HCT116 (cell line): ENCODE results near the gene NOL3. TPM values are rescaled to one million over a fixed set of nuclear protein-coding genes. Genes with fewer than 3 reads are reported as not detected.

Experiments used
- ATAC-seq: fragments of 200-7000 bp; cut with Tn5 transposase; 2 replicates; pipeline ENCODE4 v1.9.1; 2020; ENCODE audit warnings: mild to moderate bottlenecking, moderate library complexity
- BruUV-seq: library from RNA; stranded (reverse); fragments of 400-500 nt; replicated peaks from 2 replicates; lab custom pipeline; 2021; lab: Mats Ljungman, UMichigan
- CTCF ChIA-PET: fragments of 300-600 bp; sonication (Branson Sonifier 250); formaldehyde crosslinking; loops from one replicate; lab custom pipeline; 2021; ENCODE audit warnings: antibody characterized with exemption; lab: Charles Lee
- POLR2A ChIA-PET: fragments of 300-600, 350-600 bp; sonication (Branson Sonifier 250); formaldehyde crosslinking; loops from one replicate; lab custom pipeline; 2021; ENCODE audit warnings: antibody characterized with exemption; lab: Charles Lee
- RAD21 ChIA-PET, 2 experiments: fragments of 300-600 bp; sonication (Branson Sonifier 250); formaldehyde crosslinking; loops; one replicate each; lab custom pipeline; 2023; ENCODE audit warnings: low total read pairs in 2 of 2; ENCODE audit not compliant: uncharacterized antibody in 2 of 2, unreplicated experiment in 2 of 2, low non-redundant PET in 1 of 2; lab: Charles Lee
- DNase-seq: peaks from one replicate; pipeline ENCODE4 v3.0.0-alpha.2; 2010; ENCODE audit warnings: low read depth, low spot score
- H2AFZ ChIP-seq: fragments of 200-600 bp; shearing (Covaris generic), sonication (generic); 2 replicates; pipeline ENCODE4 v1.6.1; 2017; ENCODE audit warnings: low read depth, mixed run types, mixed read lengths, antibody characterized with exemption, low read length; ENCODE audit not compliant: poor library complexity, severe bottlenecking
- H3K27ac ChIP-seq: 2 replicates; pipeline ENCODE4 v1.5.1; 2012; ENCODE audit warnings: low read depth, low read length
- H3K27me3 ChIP-seq: fragments of 200-600 bp; sonication (generic); 2 replicates; pipeline ENCODE4 v1.6.1; 2016; ENCODE audit warnings: mixed run types, low read length, mixed read lengths; ENCODE audit not compliant: insufficient read depth
- H3K36me3 ChIP-seq, 2 experiments: fragments of 200-500 bp in 1 of 2; fragments of 200-600 bp in 1 of 2; sonication (Bioruptor generic) in 1 of 2; sonication (generic) in 1 of 2; 2 replicates each; pipeline versions ENCODE4 v1.5.1 to v1.6.1; 2014 to 2016; ENCODE audit warnings: low read length in 2 of 2, inconsistent platforms in 1 of 2, mixed read lengths in 1 of 2, mixed run types in 1 of 2; ENCODE audit not compliant: insufficient read depth in 2 of 2, control insufficient read depth in 1 of 2
- H3K4me1 ChIP-seq, 2 experiments: fragments of 200-600 bp in 1 of 2; sonication (generic) in 1 of 2; 2 replicates each; pipeline versions ENCODE4 v1.5.1 to v1.6.1; 2012 to 2017; ENCODE audit warnings: low read length in 2 of 2, inconsistent platforms in 1 of 2, mild to moderate bottlenecking in 1 of 2, mixed read lengths in 1 of 2, mixed run types in 1 of 2, moderate library complexity in 1 of 2; ENCODE audit not compliant: insufficient read depth in 2 of 2, control insufficient read depth in 1 of 2
- H3K4me2 ChIP-seq: fragments of 200-600 bp; sonication (generic); 2 replicates; pipeline ENCODE4 v1.6.1; 2017; ENCODE audit warnings: mixed run types, low read length, mixed read lengths
- H3K4me3 ChIP-seq, 2 experiments: fragments of 200-600 bp in 1 of 2; sonication (generic) in 1 of 2; replicated peaks in 1 of 2; 2 replicates each; pipeline ENCODE4 v1.5.1; 2011 to 2016; ENCODE audit warnings: low read length in 2 of 2, control low read depth in 1 of 2, low read depth in 1 of 2, mild to moderate bottlenecking in 1 of 2, mixed read lengths in 1 of 2, mixed run types in 1 of 2
- H3K79me2 ChIP-seq: fragments of 200-600 bp; sonication (generic); 2 replicates; pipeline ENCODE4 v1.6.1; 2017; ENCODE audit warnings: mild to moderate bottlenecking, mixed run types, low read length, moderate library complexity, mixed read lengths; ENCODE audit not compliant: insufficient read depth
- H3K9ac ChIP-seq: fragments of 200-600 bp; sonication (generic); 2 replicates; pipeline ENCODE4 v1.6.1; 2016; ENCODE audit warnings: low read length, mixed read lengths
- H3K9me2 ChIP-seq: fragments of 200-600 bp; sonication (generic), shearing (Covaris generic); 2 replicates; pipeline ENCODE4 v1.6.1; 2017; ENCODE audit warnings: mixed run types, mild to moderate bottlenecking, moderate library complexity; ENCODE audit not compliant: insufficient read depth
- H3K9me3 ChIP-seq, 2 experiments: fragments of 200-500 bp in 1 of 2; fragments of 200-600 bp in 1 of 2; sonication (Bioruptor generic) in 1 of 2; sonication (generic) in 1 of 2; 2 replicates each; pipeline ENCODE4 v1.6.1; 2014 to 2017; ENCODE audit warnings: low read length in 2 of 2, mixed read lengths in 2 of 2, inconsistent platforms in 1 of 2, low read depth in 1 of 2, mild to moderate bottlenecking in 1 of 2, mixed run types in 1 of 2, moderate library complexity in 1 of 2; ENCODE audit not compliant: control insufficient read depth in 1 of 2, insufficient read depth in 1 of 2
- H4K20me1 ChIP-seq: fragments of 200-600 bp; sonication (generic), shearing (Covaris generic); 2 replicates; pipeline ENCODE4 v1.6.1; 2017; ENCODE audit warnings: mixed run types, mild to moderate bottlenecking, moderate library complexity; ENCODE audit not compliant: insufficient read depth
- CEBPB ChIP-seq: IDR thresholded peaks from 2 replicates; pipeline ENCODE4 v1.6.1; 2012; ENCODE audit warnings: low read depth
- EGR1 ChIP-seq: IDR thresholded peaks from 2 replicates; pipeline ENCODE4 v1.6.1; 2012; ENCODE audit warnings: low read depth
- ELF1 ChIP-seq: IDR thresholded peaks from 2 replicates; pipeline ENCODE4 v1.6.1; 2012; ENCODE audit warnings: low read depth, borderline replicate concordance
- EZH2 ChIP-seq: fragments of 200-600 bp; sonication (generic); IDR thresholded peaks from 2 replicates; pipeline ENCODE4 v1.6.1; 2017; ENCODE audit warnings: antibody characterized with exemption, mixed run types
- FOSL1 ChIP-seq: IDR thresholded peaks from 2 replicates; pipeline ENCODE4 v1.6.1; 2012; ENCODE audit warnings: low read depth
- JUND ChIP-seq: IDR thresholded peaks from 2 replicates; pipeline ENCODE4 v1.6.1; 2012
- POLR2AphosphoS5 ChIP-seq: IDR thresholded peaks from 2 replicates; pipeline ENCODE4 v1.6.1; 2011; ENCODE audit warnings: mild to moderate bottlenecking, low read depth, low read length, moderate library complexity
- SIN3A ChIP-seq: IDR thresholded peaks from 2 replicates; pipeline ENCODE4 v1.6.1; 2012; ENCODE audit warnings: low read depth
- SRF ChIP-seq: IDR thresholded peaks from 2 replicates; pipeline ENCODE4 v1.6.1; 2012; ENCODE audit warnings: low read depth
- TCF7L2 ChIP-seq: IDR thresholded peaks from 2 replicates; pipeline ENCODE4 v1.7.0; 2011; ENCODE audit warnings: borderline replicate concordance, inconsistent platforms; ENCODE audit not compliant: insufficient read depth, insufficient read length; ENCODE audit errors: extremely low read depth
- YY1 ChIP-seq: IDR thresholded peaks from 2 replicates; pipeline ENCODE4 v1.6.1; 2011; ENCODE audit warnings: low read length, low read depth, moderate library complexity, mild to moderate bottlenecking; ENCODE audit not compliant: insufficient replicate concordance; ENCODE audit errors: extremely low read depth
- ZFX ChIP-seq: fragments of 450-650 bp; IDR thresholded peaks from 2 replicates; pipeline ENCODE4 v1.6.1; 2017
- ZNF274 ChIP-seq: fragments of 200-500 bp; sonication (Bioruptor generic); IDR thresholded peaks from 2 replicates; pipeline ENCODE4 v1.6.1; 2014; ENCODE audit warnings: mild to moderate bottlenecking, low read depth, low read length, inconsistent platforms
- intact Hi-C: fragments of 100-400 bp; cut with micrococcal nuclease; formaldehyde crosslinking; loops from 2 replicates; pipeline ENCODE4 v1.10.0; 2022
- total RNA-seq: library from RNA; stranded (reverse); gene quantifications from one replicate; pipeline ENCODE4 v1.2.1, GENCODE V29; 2021; ENCODE audit not compliant: unreplicated experiment
- TF ChIP-seq, protein P1 (sequence below): IDR thresholded peaks from 2 replicates; pipeline ENCODE4 v1.6.1; 2012; ENCODE audit warnings: low read depth

Gene NOL3
- total RNA-seq, 1 experiment from 2014 or later: 54.0 TPM

DNA sequence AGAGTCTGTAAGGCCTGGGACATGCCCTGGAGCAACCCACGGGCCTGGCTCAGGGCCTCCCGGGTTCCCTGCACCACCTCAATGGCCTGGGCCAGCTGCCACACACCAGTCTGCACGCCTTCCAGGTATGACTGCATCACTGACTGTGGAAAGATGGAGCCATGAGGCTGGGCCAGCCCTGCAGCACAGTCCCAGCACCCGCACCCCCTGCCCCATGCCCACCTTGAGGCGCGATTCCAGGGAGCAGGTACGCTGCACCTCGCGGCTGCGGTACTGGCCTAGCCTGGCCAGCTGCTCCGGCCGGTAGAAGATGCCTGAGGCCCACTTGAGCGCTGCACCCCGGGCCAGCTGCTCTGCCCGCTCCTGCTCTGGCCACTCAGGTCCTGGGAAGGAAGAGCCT is 18.5 kb downstream of the NOL3 start:
- Histone ChIP-seq H4K20me1 (no peaks in the 10 kb centered on the region), H3K9ac (no peak overlapping the region), H3K4me3 (no peak overlapping the region), H3K4me1 (peaks cover 16 to 41% of the 10 kb centered on the region in 2 experiments; a peak in 3 of 4 replicates), H3K27ac (no peak overlapping the region), H3K27me3 (no peaks in the 10 kb centered on the region), H3K4me2 (no peak overlapping the region), H3K9me2 (no peaks in the 10 kb centered on the region), H2AFZ (no peak overlapping the region), H3K79me2 (peaks cover 22% of the 10 kb centered on the region), H3K9me3 (no peaks in the 10 kb centered on the region), H3K36me3 (peaks cover 0 to 8% of the 10 kb centered on the region in 2 experiments; a peak in 2 of 4 replicates)
- DNase-seq: no peak
- CTCF ChIA-PET: interaction anchor here (0.9 kb wide), 1 partner anchor 10 kb away, joined by 5 read pairs; no protein-coding TSS in a partner anchor
- BruUV-seq: no TSS peak
- intact Hi-C loops: no loop called here
- TF ChIP-seq EGR1 (no peak), JUND (no peak), FOSL1 (no peak), EZH2 (no peak), ELF1 (no peak), SIN3A (no peak), POLR2AphosphoS5 (no peak), ZNF274 (no peak), ZFX (no peak), YY1 (no peak), SRF (no peak), CEBPB (no peak)
- ATAC-seq: no peak
- RAD21 ChIA-PET: no interaction called here
- POLR2A ChIA-PET: no interaction called here

DNA sequence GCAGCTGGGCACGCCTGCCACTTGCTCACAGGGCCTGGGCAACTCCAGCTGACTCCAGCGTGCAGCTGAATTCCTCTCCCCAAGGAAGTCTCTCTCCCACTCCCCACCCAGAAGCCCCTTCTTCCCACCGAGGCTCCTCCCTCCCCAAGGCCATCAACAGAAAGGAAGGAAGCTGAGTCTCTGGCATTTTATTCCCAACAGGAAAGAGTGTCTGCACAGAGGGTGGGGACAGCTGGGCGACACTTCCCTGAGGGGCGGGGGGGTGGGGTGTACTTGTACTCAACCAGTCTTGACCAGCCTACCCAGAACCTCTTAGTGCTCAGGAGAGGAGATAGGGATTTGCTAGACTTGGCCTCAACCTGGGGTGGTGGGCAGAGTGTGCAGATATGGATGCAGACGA is 19.7 kb downstream of the NOL3 start, which contains the start of gene EXOC3L1:
EXOC3L1 (minus strand) TSS at position 96 of the 400 bp plus-strand sequence. CDS start 460 bp downstream, outside the sequence.
- no peak within 1 kb of the TSS for H3K9ac ChIP-seq
- no peaks in the 10 kb centered on the region for H3K9me2 ChIP-seq
- no peak within 1 kb of the TSS for H3K27ac ChIP-seq
- no peak for ATAC-seq
- H2AFZ ChIP-seq: no peak within 1 kb of the TSS
- intact Hi-C loops: no loop called here
- no peaks in the 10 kb centered on the region for H4K20me1 ChIP-seq
- POLR2A ChIA-PET: no interaction called here
- no peak within 1 kb of the TSS for H3K4me2 ChIP-seq
- no peak for DNase-seq
- H3K79me2 ChIP-seq: peaks cover 34% of the 10 kb centered on the region
- peaks cover 11 to 37% of the 10 kb centered on the region in 2 experiments; a peak in 3 of 4 replicates for H3K4me1 ChIP-seq
- no TSS peak for BruUV-seq
- TF ChIP-seq, protein P1, sequence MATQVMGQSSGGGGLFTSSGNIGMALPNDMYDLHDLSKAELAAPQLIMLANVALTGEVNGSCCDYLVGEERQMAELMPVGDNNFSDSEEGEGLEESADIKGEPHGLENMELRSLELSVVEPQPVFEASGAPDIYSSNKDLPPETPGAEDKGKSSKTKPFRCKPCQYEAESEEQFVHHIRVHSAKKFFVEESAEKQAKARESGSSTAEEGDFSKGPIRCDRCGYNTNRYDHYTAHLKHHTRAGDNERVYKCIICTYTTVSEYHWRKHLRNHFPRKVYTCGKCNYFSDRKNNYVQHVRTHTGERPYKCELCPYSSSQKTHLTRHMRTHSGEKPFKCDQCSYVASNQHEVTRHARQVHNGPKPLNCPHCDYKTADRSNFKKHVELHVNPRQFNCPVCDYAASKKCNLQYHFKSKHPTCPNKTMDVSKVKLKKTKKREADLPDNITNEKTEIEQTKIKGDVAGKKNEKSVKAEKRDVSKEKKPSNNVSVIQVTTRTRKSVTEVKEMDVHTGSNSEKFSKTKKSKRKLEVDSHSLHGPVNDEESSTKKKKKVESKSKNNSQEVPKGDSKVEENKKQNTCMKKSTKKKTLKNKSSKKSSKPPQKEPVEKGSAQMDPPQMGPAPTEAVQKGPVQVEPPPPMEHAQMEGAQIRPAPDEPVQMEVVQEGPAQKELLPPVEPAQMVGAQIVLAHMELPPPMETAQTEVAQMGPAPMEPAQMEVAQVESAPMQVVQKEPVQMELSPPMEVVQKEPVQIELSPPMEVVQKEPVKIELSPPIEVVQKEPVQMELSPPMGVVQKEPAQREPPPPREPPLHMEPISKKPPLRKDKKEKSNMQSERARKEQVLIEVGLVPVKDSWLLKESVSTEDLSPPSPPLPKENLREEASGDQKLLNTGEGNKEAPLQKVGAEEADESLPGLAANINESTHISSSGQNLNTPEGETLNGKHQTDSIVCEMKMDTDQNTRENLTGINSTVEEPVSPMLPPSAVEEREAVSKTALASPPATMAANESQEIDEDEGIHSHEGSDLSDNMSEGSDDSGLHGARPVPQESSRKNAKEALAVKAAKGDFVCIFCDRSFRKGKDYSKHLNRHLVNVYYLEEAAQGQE: no peak
- TF ChIP-seq SIN3A (no peak), TCF7L2 (no peak)
- TF ChIP-seq, all 23 proteins: peak for 0
- H3K27me3 ChIP-seq: no peaks in the 10 kb centered on the region
- RAD21 ChIA-PET: no interaction called here
- CTCF ChIA-PET: no interaction called here
- H3K4me3 ChIP-seq: no peak within 1 kb of the TSS
- H3K36me3 ChIP-seq: peaks cover 11 to 20% of the 10 kb centered on the region in 2 experiments; a peak in 3 of 4 replicates
- no peaks in the 10 kb centered on the region for H3K9me3 ChIP-seq
